Measurements from ENCODE around the gene FRYL.
"Not testable (repeated sequence)": the region's sequence is repeated elsewhere in the genome, so short reads cannot be mapped to it uniquely, and the experiment has no call there.

FRYL gene

GRCh38 chr4:48692044-48692443, 88.0 kb downstream of the FRYL start:
- no peak for TF ChIP-seq CTCF (IDR thresholded peaks at IDR 0.05; ENCODE audit: low read depth, low read length)
- DNase-seq (ENCODE audit: extremely low read depth, low read depth) = no peak

- no peak for DNase-seq (ENCODE audit: extremely low read depth, low read depth)
- TF ChIP-seq CTCF (IDR thresholded peaks at IDR 0.05; ENCODE audit: low read depth, low read length) = no peak
Observed at GRCh38 chr4:48688953-48689352, 91.1 kb downstream of the FRYL start.

- no peak for TF ChIP-seq CTCF (IDR thresholded peaks at IDR 0.05; ENCODE audit: low read depth, low read length)
Observed at GRCh38 chr4:48687313-48688051, 92.6 kb downstream of the FRYL start.

GRCh38 chr4:48686369-48686768, 93.7 kb downstream of the FRYL start:
- DNase-seq (ENCODE audit: extremely low read depth, low read depth) = no peak
- no peak for TF ChIP-seq CTCF (IDR thresholded peaks at IDR 0.05; ENCODE audit: low read depth, low read length)

More at GRCh38 chr4:48687313-48688051, 92.6 kb downstream of the FRYL start:
- DNase-seq (ENCODE audit: extremely low read depth, low read depth) = no peak

GRCh38 chr4:48683784-48684666, 96.1 kb downstream of the FRYL start:
- no peak for TF ChIP-seq CTCF (IDR thresholded peaks at IDR 0.05; ENCODE audit: low read depth, low read length)
- DNase-seq (ENCODE audit: extremely low read depth, low read depth) = no peak

- not testable (repeated sequence) for DNase-seq (ENCODE audit: extremely low read depth, low read depth)
Observed at GRCh38 chr4:48682870-48683269, 97.2 kb downstream of the FRYL start.

GRCh38 chr4:48681856-48682255, 98.2 kb downstream of the FRYL start:
- DNase-seq (ENCODE audit: extremely low read depth, low read depth) = no peak
- TF ChIP-seq CTCF (IDR thresholded peaks at IDR 0.05; ENCODE audit: low read depth, low read length) = peak; percentile 46

Measured in AG09319 (cell line).